Measurements from ENCODE around the gene DEFB123. TPM values are rescaled to one million over a fixed set of nuclear protein-coding genes. Genes with fewer than 3 reads are reported as not detected.

The DEFB123 gene
- total RNA-seq, 2 experiments from 2014 or later: not detected

GRCh38 chr20:31485450-31486339 is 45.3 kb downstream of the DEFB123 start:
- H3K9me3 Mint-ChIP-seq: no peaks in the 10 kb centered on the region
- DNase-seq: peak; percentile 45
- peaks cover 3% of the 10 kb centered on the region for H3K36me3 Mint-ChIP-seq
- no peak overlapping the region for H3K27ac Mint-ChIP-seq
- peaks cover 12% of the 10 kb centered on the region for H3K4me1 Mint-ChIP-seq
- H3K27me3 Mint-ChIP-seq: peaks cover 43% of the 10 kb centered on the region
- H3K4me3 Mint-ChIP-seq: peak overlapping the region; percentile 3

DNA sequence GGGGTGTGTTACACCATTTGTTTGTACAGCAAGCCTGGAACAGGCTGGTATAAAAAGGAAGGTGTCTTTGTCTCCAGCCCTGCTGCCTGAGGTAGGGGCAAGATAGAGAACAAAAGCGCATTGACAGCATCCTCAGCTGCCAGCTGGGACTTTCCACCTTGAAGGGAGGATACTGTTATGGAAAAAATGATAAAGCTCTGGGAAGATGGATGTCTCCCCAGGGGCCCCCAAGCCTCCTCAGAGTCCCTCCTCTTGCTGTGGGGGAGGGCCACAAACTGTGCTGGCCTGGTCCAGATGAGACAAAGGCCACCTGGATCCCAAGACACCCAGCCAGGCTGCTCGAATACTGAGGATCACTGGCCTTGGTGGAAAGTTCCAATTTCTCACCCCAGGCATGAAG is 47.7 kb downstream of the DEFB123 start:
- no peak for DNase-seq
- no peak overlapping the region for H3K27ac Mint-ChIP-seq

DNA sequence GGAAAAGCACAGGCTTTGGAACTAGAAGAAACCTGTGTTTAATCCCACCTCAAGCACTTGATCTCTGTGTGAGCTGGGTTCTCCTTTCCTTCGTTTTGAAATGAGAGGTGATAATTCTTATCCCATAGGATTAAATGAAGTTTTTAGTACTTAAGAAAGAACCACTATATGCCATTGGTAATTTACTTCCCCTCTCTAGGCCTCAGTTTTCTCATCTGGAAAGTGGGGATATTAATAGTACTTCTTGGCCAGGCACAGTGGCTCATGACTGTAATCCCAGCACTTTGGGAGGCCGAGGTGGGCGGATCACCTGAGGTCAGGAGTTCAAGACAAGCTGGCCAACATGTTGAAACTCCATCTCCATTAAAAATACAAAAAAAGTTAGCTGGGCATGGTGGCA is 48.7 kb downstream of the DEFB123 start:
- no peaks in the 10 kb centered on the region for H3K36me3 Mint-ChIP-seq
- H3K9me3 Mint-ChIP-seq: no peaks in the 10 kb centered on the region
- H3K4me3 Mint-ChIP-seq: no peak overlapping the region
- peaks cover 12% of the 10 kb centered on the region for H3K4me1 Mint-ChIP-seq
- DNase-seq: no peak
- H3K27me3 Mint-ChIP-seq: peaks cover 29% of the 10 kb centered on the region
- H3K27ac Mint-ChIP-seq: no peak overlapping the region

More for the DNA sequence above, 47.7 kb downstream of the DEFB123 start:
- peaks cover 34% of the 10 kb centered on the region for H3K27me3 Mint-ChIP-seq
- H3K36me3 Mint-ChIP-seq: peaks cover 3% of the 10 kb centered on the region
- no peak overlapping the region for H3K4me3 Mint-ChIP-seq
- peaks cover 12% of the 10 kb centered on the region for H3K4me1 Mint-ChIP-seq
- no peaks in the 10 kb centered on the region for H3K9me3 Mint-ChIP-seq

- DNase-seq: no peak
- no peaks in the 10 kb centered on the region for H3K9me3 Mint-ChIP-seq
- H3K36me3 Mint-ChIP-seq: no peaks in the 10 kb centered on the region
- no peak overlapping the region for H3K4me3 Mint-ChIP-seq
- peaks cover 24% of the 10 kb centered on the region for H3K27me3 Mint-ChIP-seq
- no peak overlapping the region for H3K27ac Mint-ChIP-seq
- H3K4me1 Mint-ChIP-seq: peaks cover 12% of the 10 kb centered on the region
Observed at GRCh38 chr20:31490752-31491151, 50.3 kb downstream of the DEFB123 start.

GRCh38 chr20:31494131-31494530 is 53.7 kb downstream of the DEFB123 start:
- DNase-seq: no peak
- no peaks in the 10 kb centered on the region for H3K9me3 Mint-ChIP-seq
- no peaks in the 10 kb centered on the region for H3K36me3 Mint-ChIP-seq
- peaks cover 18% of the 10 kb centered on the region for H3K27me3 Mint-ChIP-seq
- no peak overlapping the region for H3K4me3 Mint-ChIP-seq
- H3K4me1 Mint-ChIP-seq: no peaks in the 10 kb centered on the region
- no peak overlapping the region for H3K27ac Mint-ChIP-seq

DNA sequence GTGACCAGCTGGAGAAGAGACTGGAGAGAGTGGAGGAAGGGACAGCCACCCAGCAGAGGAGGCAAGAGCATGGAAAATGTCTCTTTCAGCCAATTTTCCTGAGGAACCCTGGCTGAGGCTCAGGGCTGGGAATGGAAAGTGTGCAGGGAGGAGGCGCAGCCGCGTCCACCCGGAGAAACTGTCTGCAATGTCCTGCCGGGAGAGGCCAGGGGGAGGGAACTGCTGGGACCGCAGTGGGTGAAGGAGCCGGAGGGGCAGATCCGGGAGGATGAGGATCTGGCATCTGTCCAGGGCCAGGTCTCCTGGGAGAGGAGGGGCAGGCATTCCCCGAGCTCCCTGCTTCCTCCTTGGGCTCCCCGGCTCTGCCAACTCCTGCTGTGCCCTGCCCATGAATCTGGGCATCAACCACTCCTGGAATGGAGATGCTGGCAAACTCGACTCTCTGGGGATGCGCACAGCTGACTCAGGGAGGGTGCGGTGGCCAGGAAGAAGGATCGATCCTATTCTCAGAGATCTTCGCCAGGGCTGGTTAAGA is 56.4 kb downstream of the DEFB123 start:
- H3K27me3 Mint-ChIP-seq: peaks cover 18% of the 10 kb centered on the region
- no peak overlapping the region for H3K4me3 Mint-ChIP-seq
- DNase-seq: no peak
- H3K4me1 Mint-ChIP-seq: no peaks in the 10 kb centered on the region
- no peak overlapping the region for H3K27ac Mint-ChIP-seq
- no peaks in the 10 kb centered on the region for H3K9me3 Mint-ChIP-seq
- no peaks in the 10 kb centered on the region for H3K36me3 Mint-ChIP-seq

- no peak overlapping the region for H3K27ac Mint-ChIP-seq
- no peak for DNase-seq
- no peaks in the 10 kb centered on the region for H3K4me1 Mint-ChIP-seq
- no peaks in the 10 kb centered on the region for H3K9me3 Mint-ChIP-seq
- H3K36me3 Mint-ChIP-seq: no peaks in the 10 kb centered on the region
- peaks cover 18% of the 10 kb centered on the region for H3K27me3 Mint-ChIP-seq
- H3K4me3 Mint-ChIP-seq: no peak overlapping the region
Observed at GRCh38 chr20:31497838-31498540, 57.6 kb downstream of the DEFB123 start.

Other genes with a start within 250 kb of the DEFB123 start
- not detected for gene DEFB115, start 183.0 kb upstream of the DEFB123 start, total RNA-seq
- not detected for gene DEFB116, start 132.0 kb upstream of the DEFB123 start, total RNA-seq
- not detected for gene DEFB118, start 72.0 kb upstream of the DEFB123 start, total RNA-seq
- not detected for gene DEFB119, start 50.0 kb upstream of the DEFB123 start, total RNA-seq
- not detected for gene DEFB121, start 34.4 kb upstream of the DEFB123 start, total RNA-seq
- gene DEFB124, start 34.5 kb downstream of the DEFB123 start, total RNA-seq: not detected
- not detected for gene REM1, start 34.7 kb downstream of the DEFB123 start, total RNA-seq
- 100 to 1,000 TPM; 137 to 142 TPM for gene HM13, start 73.8 kb downstream of the DEFB123 start, total RNA-seq
- gene ID1, start 164.7 kb downstream of the DEFB123 start, total RNA-seq: under 1 TPM; 0.36 to 0.37 TPM
- gene COX4I2, start 197.3 kb downstream of the DEFB123 start, total RNA-seq: not detected

Measured in activated naive CD8-positive, alpha-beta T cell treated with anti-CD3 and anti-CD28 coated beads for 36 hours (primary cell).